GM21786 (cell line): ENCODE measurements around the gene EVPLL.
"Not testable (repeated sequence)": the region's sequence is repeated elsewhere in the genome, so short reads cannot be mapped to it uniquely, and the experiment has no call there.

Source experiments
- ATAC-seq: cut with Tn5 transposase; IDR thresholded peaks from one replicate; pipeline ENCODE4 v1.9.1; 2021; ENCODE audit not compliant: unreplicated experiment

The EVPLL gene

GRCh38 chr17:18378614-18379013, 1.0 kb downstream of the EVPLL start:
- not testable (repeated sequence) for ATAC-seq

DNA sequence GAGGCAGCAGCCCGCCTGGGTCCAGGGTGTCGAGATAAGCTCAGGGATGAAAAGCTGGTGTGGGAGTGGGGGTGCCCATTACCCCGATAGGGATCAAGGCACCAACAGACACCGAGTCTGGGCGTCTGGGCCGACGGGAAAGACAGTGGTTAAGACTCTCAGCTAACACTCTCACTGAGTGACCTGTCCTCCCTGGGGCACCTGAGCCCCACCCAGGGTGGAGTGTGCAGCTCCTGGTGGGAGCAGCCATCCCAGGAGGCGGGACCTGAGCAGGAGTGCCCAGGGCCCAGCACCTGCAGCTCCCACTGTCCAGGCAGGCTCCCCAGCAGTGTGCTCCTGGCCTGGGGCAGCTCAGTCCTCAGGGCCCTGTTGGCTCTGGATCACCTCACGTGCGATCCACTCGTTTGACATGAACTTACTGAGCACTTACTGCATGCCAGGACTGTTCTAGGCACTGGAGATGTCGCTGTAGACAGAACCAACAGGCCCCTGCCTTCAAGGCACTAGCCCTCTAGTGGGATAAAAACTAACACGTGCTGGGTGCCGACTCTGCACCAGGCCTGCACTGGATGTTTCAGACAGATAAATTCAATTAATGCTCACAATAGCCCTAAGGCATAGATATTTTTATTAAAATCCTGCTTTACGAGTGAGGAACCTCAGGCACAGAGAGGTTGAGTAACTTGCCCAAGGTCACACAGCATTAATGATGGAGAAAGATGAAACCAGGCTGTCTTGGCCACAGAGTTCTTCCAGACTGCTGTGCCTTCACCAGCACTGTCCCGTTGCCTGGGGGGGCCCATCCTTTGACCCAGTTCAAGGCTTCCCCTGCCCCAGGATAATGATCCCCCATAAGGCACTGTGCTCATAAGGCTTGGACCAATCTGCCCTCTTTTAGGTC, 1.9 kb downstream of the EVPLL start:
- no peak for ATAC-seq

DNA sequence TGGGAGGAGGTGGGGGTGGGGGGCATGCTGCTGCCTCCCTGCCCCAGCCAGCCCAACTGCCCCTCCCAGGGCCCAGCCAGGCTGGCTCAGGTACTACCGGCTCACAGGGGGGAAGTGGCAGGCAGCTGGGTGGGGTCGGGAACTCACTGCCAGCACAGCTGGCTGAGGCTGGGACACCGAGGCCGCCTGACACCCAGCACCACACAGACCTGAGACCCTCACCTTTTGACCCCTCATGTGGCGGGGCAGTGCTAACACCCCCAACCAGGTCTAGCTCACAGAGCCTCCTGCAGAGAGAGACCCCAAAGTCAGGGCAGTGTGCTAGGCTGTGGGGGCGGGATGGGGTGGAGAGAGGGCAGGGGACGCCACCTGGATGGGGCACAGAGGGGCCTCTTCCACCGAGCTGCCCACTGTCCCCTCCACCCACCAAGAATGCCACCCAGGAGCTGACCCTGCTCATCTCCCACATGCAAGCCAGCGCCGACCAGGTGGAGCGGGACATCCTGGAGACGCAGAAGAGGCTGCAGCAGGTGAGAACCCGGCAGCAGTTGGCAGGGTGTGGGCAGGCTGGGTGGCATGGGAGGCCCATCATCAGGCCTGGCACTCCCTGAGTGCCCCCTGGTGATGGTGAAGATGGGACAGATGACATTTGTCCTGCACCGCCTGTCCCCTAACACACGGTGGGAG, 3.0 kb downstream of the EVPLL start:
- ATAC-seq, result no peak

GRCh38 chr17:18381158-18381952, 3.8 kb downstream of the EVPLL start:
- no peak for ATAC-seq

- no peak for ATAC-seq
Observed at GRCh38 chr17:18381953-18382245, 4.3 kb downstream of the EVPLL start.

DNA sequence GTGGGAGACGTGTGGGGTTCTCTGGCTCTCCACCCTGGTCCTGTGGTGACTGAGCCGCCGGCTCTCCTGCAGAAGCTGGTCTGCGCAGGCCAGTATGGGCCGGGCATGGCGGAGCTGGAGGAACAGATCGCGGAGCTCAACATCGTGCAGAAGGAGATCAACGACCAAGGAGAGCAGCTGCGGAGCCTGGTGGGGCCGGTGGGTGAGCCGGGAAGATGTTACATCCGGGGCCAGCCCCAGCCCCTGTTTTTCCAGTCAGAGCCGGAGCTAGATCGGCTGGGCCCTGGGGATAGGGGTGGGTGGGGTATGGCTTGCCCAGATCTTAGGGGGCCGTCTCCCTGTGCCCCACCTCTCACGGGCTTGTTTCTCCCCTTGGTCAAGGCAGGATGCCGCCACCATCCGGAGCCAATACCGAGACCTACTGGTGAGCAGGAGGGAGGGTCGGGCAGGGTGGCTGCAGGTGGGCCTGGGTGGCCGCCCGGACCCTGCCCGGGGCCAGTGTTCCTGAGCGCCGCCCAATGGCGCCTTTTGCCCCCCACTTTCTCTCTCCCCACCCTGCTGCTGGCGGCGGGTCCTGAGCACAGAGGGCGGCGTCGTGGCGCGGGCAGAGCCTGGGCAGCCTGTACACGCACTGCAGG, 5.0 kb downstream of the EVPLL start:
- no peak for ATAC-seq

DNA sequence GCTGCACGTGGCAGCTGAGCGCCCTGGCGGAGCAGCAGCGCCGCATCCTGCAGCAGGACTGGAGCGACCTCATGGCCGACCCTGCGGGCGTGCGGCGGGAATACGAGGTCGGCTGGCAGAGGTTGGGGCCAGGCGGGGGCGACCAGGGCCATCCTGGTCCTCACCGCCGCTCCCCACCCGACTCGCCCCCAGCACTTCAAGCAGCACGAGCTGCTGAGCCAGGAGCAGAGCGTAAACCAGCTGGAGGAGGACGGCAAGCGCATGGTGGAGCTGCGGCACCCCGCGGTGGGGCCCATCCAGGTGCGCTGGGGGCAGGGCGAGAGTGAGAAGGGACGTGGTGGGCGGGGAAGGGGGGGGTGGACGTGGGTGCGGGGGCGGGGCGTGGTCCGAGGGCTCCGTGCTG, 5.5 kb downstream of the EVPLL start:
- not testable (repeated sequence) for ATAC-seq

GRCh38 chr17:18384271-18384670, 6.7 kb downstream of the EVPLL start:
- ATAC-seq, result not testable (repeated sequence)

DNA sequence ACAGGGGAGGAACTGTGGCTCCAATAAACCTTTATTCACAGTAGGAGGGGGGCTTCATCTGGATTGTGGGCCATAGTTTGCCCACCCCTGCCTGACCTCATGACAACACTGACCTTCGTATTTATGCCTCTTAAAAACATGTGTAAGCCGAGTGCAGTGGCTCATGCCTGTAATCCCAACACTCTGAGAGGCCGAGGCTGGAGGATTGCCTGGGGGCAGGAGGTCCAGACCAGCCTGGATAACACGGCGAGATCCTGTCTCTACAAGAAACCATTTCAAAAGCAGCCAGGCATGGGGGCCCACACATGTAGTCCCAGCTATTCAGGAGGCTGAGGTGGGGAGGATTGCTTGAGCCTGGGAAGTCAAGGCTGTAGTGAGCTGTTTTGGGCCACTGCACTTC, 10.0 kb downstream of the EVPLL start:
- ATAC-seq, result not testable (repeated sequence)

- ATAC-seq, result not testable (repeated sequence)
Observed at GRCh38 chr17:18388266-18388665, 10.7 kb downstream of the EVPLL start.

- not testable (repeated sequence) for ATAC-seq
Observed at GRCh38 chr17:18388728-18389127, 11.2 kb downstream of the EVPLL start.

GRCh38 chr17:18401872-18402590, 24.5 kb downstream of the EVPLL start:
- not testable (repeated sequence) for ATAC-seq

- not testable (repeated sequence) for ATAC-seq
Observed at GRCh38 chr17:18403166-18403565, 25.6 kb downstream of the EVPLL start.

- peak; percentile 84 for ATAC-seq
Observed at GRCh38 chr17:18403604-18404003, 26.0 kb downstream of the EVPLL start.

- not testable (repeated sequence) for ATAC-seq
Observed at GRCh38 chr17:18408906-18409305, 31.3 kb downstream of the EVPLL start.

GRCh38 chr17:18409321-18409720, 31.7 kb downstream of the EVPLL start:
- not testable (repeated sequence) for ATAC-seq

DNA sequence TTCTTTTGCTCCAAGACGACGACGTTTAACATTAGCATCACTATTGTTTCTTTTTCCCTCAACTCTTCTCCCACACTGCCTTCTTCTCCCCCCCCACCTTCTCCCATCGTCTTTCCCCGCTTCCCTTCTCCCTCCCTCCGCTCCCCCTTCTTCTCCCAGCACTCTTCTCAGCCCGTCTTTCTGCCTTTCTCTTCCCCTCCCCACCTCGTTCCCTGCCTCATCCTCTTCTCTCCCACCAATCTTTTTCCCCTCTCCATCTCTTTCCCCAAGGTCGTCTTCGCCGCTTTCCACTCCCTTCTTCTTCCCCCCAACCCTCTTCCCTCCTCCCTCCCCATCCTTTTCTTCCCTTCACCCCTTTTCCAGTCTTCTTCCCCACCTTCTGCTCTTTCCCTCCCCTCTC, 33.2 kb downstream of the EVPLL start:
- ATAC-seq, result not testable (repeated sequence)

DNA sequence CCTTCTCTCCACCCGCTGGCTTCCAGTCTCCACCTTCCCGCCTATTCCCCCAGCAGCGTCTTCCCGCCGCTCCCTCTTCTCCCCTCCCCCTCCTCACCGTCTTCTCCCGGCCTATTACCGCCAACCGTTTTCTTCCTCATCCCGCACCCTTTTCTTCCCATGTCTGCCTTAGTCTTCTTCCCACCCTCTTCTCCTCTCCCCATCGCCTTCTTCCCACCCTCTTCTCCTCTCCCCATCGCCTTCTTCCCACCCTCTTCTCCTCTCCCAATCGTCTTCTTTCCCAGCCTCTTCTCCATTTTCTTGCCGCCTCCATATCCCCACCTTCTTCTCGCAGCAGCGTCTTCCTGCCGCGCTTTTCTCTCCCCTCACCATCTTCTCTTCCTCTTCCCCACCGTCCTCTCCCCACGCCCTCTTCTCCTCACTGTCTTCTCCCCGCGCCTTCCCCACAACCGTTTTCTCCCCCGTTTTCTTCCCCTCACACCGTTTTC, 33.8 kb downstream of the EVPLL start:
- ATAC-seq, result not testable (repeated sequence)

DNA sequence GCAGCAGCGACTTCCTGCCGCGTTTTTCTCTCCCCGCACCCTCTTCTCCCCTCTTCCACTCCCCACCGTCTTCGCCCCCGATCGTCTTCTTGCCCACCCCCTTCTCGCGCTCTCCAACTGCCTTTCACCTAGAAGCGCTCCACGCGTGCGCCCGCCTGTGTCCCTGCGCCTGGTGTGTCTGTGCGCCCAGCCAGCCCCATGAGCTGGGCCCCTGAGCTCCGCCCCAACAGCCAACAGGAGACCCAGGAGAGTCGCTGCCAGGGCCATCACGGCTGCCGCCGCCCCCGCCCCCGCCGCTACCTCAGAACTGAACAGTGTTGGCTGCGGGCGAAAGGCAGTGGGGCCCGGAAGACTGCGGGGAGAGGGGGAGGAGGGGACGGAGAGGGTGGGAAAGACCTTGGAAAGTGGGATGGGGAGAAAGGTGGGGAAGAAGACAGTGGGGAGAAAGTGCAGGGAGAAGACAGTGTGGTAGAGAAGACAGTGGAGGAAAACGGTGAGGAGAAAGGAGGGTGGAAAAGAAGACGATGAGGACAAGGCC, 34.5 kb downstream of the EVPLL start:
- not testable (repeated sequence) for ATAC-seq

DNA sequence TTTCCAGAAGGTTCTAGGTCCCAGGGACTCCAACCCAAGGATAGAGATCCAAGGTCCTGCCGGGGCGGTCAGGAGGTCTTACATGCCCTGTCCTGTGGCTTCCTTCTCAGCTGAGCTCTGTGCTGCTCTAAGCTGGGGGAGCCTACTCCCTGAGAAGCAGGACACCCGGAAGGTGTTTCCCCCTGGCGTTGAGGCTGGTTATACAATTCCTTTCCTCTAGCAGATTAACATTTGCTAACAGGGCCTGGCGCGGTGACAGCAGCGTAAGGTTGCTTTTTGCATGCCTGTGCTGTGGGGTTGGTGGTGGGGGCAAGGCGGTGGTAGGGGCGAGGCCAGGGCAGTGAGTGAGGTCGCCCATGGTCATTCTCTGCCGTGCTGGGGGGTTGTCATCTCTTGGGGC, 43.9 kb downstream of the EVPLL start:
- not testable (repeated sequence) for ATAC-seq
